Measurements from ENCODE around the gene DHRS7B. TPM values are rescaled to one million over a fixed set of nuclear protein-coding genes. Genes with fewer than 3 reads are reported as not detected.
"Not testable (repeated sequence)": the region's sequence is repeated elsewhere in the genome, so short reads cannot be mapped to it uniquely, and the experiment has no call there.

The DHRS7B gene
- total and polyA plus RNA-seq, 8 donors = 7.3 to 30.4 (median 12.8) TPM

DNA sequence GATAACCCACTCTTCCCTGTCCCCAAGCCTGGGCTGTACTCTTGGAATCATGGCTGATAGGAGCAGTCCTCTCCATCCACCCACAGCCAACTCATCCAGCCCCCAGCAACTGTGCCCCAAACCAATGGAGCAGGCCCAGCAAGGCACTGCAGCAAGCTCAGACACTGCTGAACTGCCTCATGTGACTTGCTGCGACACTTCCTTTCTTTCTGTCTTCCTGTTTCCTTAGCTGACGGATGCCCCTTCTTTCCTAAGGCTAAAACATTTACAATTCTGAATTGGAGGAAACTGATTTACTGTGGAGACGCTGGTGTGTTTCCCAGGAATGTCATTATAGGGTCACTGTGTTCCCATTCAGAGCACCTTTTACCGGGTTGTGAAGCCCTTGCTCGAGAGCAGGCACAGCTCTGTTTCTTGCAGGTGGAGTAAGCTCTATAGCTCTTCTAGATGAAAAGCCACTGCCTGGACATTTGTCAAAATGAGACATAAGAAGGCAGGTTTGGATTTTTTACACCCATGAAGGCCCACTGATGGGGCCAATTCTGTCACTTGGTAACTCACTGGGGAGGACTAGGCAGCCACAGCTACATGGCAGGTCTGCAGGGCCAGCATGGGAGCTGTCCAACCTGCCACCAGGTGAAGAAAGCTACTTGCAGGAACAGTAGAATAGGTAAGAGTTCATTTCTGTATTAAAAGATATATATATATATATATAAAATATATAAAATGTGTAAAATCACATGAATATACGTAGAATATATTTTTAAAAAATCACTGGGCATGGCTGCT is 59.8 kb downstream of the DHRS7B start:
- WGBS, 2 donors = 89 to 93% methylated on average over 6 of the region's 6 CpGs
- Histone ChIP-seq H3K9me3 (no peaks in the 10 kb centered on the region), H3K27me3 (no peaks in the 10 kb centered on the region), H3K36me3 (peaks cover 0 to 11% (median 0%) of the 10 kb centered on the region in 3 donors), H3K4me1 (no peaks in the 10 kb centered on the region), H3K4me3 (no peak overlapping the region), H3K27ac (no peak overlapping the region)
- ATAC-seq = peak in 1 of 4 donors; percentile 23
- FAIRE-seq = no peak
- TF ChIP-seq CTCF (IDR thresholded peaks at IDR 0.05) = no peak
- peak in 1 of 6 donors; percentile 16 for DNase-seq
- intact Hi-C loops (cut with DNase I) = no loop called here

DNA sequence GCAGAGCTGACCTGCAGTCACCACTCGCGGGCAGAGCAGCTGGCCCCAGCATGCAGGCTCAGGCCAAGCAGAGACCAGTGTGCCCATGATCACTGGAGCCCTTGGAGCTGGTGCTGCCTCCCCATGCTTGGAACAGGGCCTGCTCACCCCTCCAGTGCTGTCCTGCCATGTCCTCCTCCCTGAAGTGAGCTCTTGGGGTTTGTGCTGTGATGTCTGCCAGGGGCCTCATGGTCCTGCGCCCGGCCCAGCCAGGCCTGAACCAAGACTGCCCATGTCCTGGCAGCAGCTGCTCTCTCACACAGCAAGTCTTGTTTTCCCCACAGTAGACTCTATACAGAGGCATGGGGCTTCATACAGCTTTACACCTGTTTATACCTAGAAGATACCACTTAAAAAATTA is 62.6 kb downstream of the DHRS7B start:
- Histone ChIP-seq H3K27ac (no peak overlapping the region), H3K27me3 (no peaks in the 10 kb centered on the region), H3K36me3 (peaks cover 0 to 8% (median 0%) of the 10 kb centered on the region in 3 donors), H3K4me1 (no peaks in the 10 kb centered on the region), H3K4me3 (no peak overlapping the region), H3K9me3 (no peaks in the 10 kb centered on the region)
- DNase-seq = no peak
- intact Hi-C loops (cut with DNase I) = no loop called here
- FAIRE-seq = no peak
- WGBS, 2 donors = 95 to 98% methylated on average over 4 of the region's 4 CpGs
- no peak for TF ChIP-seq CTCF (IDR thresholded peaks at IDR 0.05)
- no peak for ATAC-seq

DNA sequence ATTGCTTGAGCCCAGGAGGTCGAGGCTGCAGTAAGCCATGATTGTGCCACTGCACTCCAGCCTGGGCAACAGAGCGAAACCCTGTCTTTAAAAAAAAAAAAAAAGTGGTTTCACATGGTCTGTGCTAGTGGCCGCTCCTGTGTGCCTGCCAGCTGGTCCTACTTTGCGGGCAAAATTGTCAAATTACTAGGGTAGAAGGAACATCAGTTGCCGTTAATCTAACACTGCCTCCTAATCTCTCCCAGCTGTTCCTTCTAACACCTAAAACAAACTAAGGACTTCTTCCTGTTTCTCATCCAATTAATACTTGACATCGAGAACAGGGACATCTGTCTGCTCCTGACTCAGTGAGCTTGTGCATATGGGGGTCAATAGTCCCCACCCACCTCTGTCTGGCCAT is 63.3 kb downstream of the DHRS7B start:
- FAIRE-seq (no peak), DNase-seq (no peak), ATAC-seq (no peak)
- peaks cover 0 to under 1% (median 0%) of the 10 kb centered on the region in 3 donors for H3K36me3 ChIP-seq
- TF ChIP-seq CTCF (IDR thresholded peaks at IDR 0.05) = no peak
- H3K27me3 ChIP-seq = no peaks in the 10 kb centered on the region
- no peaks in the 10 kb centered on the region for H3K4me1 ChIP-seq
- H3K4me3 ChIP-seq = no peak overlapping the region
- no peaks in the 10 kb centered on the region for H3K9me3 ChIP-seq
- no peak overlapping the region for H3K27ac ChIP-seq
- WGBS, 2 donors = 90 to 94% methylated on average over 6 of the region's 6 CpGs
- intact Hi-C loops (cut with DNase I) = no loop called here

DNA sequence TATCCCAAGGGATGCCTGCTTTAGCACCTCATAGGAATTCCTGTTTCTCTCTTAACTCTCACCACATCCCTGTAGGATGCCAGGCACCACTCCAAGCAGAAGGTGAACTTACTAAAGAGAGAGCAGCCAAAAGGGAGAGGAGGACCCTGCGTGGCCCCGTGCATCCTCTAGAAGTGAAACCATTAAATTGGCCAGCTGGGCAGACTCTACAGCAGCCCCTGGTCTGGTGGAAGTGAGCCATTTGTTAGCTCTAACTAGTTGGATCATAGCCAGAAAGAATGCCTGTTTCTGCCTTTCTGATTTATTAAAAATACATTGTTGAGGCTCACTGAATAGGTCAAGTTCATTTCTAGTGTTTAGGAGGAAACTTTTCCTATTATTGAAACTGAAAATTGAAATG is 64.9 kb downstream of the DHRS7B start:
- no peak for DNase-seq
- no peak overlapping the region for H3K4me3 ChIP-seq
- no peak overlapping the region for H3K27ac ChIP-seq
- no peaks in the 10 kb centered on the region for H3K9me3 ChIP-seq
- intact Hi-C loops (cut with DNase I) = no loop called here
- no peaks in the 10 kb centered on the region for H3K27me3 ChIP-seq
- no peaks in the 10 kb centered on the region for H3K4me1 ChIP-seq
- ATAC-seq = no peak
- FAIRE-seq = no peak
- 86 to 89% methylated on average over 2 of the region's 2 CpGs for WGBS, 2 donors
- no peaks in the 10 kb centered on the region for H3K36me3 ChIP-seq
- no peak for TF ChIP-seq CTCF (IDR thresholded peaks at IDR 0.05)

DNA sequence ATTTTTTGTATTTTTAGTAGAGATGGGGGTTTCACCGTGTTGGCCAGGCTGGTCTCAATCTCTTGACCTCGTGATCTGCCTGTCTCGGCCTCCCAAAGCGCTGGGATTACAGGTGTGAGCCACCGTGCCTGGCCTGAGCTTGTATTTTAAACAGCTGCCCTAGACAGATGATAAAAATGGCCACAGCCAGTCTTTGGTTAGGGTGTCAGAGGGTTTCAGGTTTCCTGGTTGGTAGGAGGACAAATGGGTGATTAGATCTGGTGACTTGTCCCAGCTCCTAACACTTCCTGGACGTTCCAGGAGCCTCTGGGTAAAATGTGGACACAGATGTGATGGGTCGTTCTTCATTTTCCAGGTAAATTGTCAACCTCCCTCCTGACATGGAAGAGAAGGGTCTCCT is 65.7 kb downstream of the DHRS7B start:
- H3K9me3 ChIP-seq; ATAC-seq; DNase-seq; H3K27me3 ChIP-seq; H3K36me3 ChIP-seq; H3K4me1 ChIP-seq; intact Hi-C loops (cut with DNase I); H3K27ac ChIP-seq; H3K4me3 ChIP-seq; FAIRE-seq: not testable (repeated sequence)
- 91 to 95% methylated on average over 7 of the region's 7 CpGs for WGBS, 2 donors

All from pancreas (tissue), 10 donors.